H9 (cell line): ENCODE results near the gene MDFIC. TPM values are rescaled to one million over a fixed set of nuclear protein-coding genes. Genes with fewer than 3 reads are reported as not detected.

Experiments
- DNase-seq: peaks from one replicate; pipeline ENCODE4 v3.0.0-alpha.2; 2017
- H2AFZ ChIP-seq: one replicate; pipeline ENCODE4 v1.6.1; 2013; ENCODE audit warnings: mild to moderate bottlenecking, low read length, control low read depth, moderate library complexity
- H2AK5ac ChIP-seq: 2 replicates; pipeline ENCODE4 v1.6.1; 2013; ENCODE audit warnings: low read length, control low read depth, mixed read lengths; ENCODE audit not compliant: insufficient read length
- H2BK120ac ChIP-seq: one replicate; pipeline ENCODE4 v1.6.1; 2013; ENCODE audit warnings: low read depth, mild to moderate bottlenecking, low read length, control low read depth, inconsistent platforms; ENCODE audit not compliant: poor library complexity, severe bottlenecking
- H2BK12ac ChIP-seq: 2 replicates; pipeline ENCODE4 v1.6.1; 2013; ENCODE audit warnings: low read length, control low read depth, mixed read lengths, low read depth; ENCODE audit not compliant: insufficient read length
- H2BK15ac ChIP-seq: 2 replicates; pipeline ENCODE4 v1.6.1; 2013; ENCODE audit warnings: low read depth, low read length, control low read depth
- H2BK20ac ChIP-seq: one replicate; pipeline ENCODE4 v1.6.1; 2013; ENCODE audit warnings: low read depth, mild to moderate bottlenecking, low read length, control low read depth, inconsistent platforms; ENCODE audit not compliant: poor library complexity, severe bottlenecking
- H2BK5ac ChIP-seq: 2 replicates; pipeline ENCODE4 v1.6.1; 2013; ENCODE audit warnings: low read length, control low read depth, mixed read lengths; ENCODE audit not compliant: insufficient read length
- H3K14ac ChIP-seq: 2 replicates; pipeline ENCODE4 v1.6.1; 2013; ENCODE audit warnings: low read length, control low read depth; ENCODE audit not compliant: insufficient read depth
- H3K18ac ChIP-seq: 2 replicates; pipeline ENCODE4 v1.6.1; 2013; ENCODE audit warnings: low read depth, mild to moderate bottlenecking, mixed read lengths, low read length, control low read depth; ENCODE audit not compliant: insufficient read length
- H3K23ac ChIP-seq: 2 replicates; pipeline ENCODE4 v1.6.1; 2013; ENCODE audit warnings: low read length, control low read depth, mixed read lengths, low read depth; ENCODE audit not compliant: insufficient read length
- H3K23me2 ChIP-seq: 2 replicates; pipeline ENCODE4 v1.6.1; 2013; ENCODE audit warnings: low read depth, mild to moderate bottlenecking, mixed read lengths, low read length, control low read depth; ENCODE audit not compliant: insufficient read length, poor library complexity, severe bottlenecking
- H3K27ac ChIP-seq: 2 replicates; pipeline ENCODE4 v1.5.1; 2013; ENCODE audit warnings: low read length, control low read depth, mixed read lengths, low read depth; ENCODE audit not compliant: insufficient read length
- H3K27me3 ChIP-seq: 2 replicates; pipeline ENCODE4 v1.6.1; 2013; ENCODE audit warnings: low read length, control low read depth, inconsistent platforms; ENCODE audit not compliant: insufficient read depth
- H3K4ac ChIP-seq: 2 replicates; pipeline ENCODE4 v1.6.1; 2013; ENCODE audit warnings: low read depth, mild to moderate bottlenecking, control low read depth, inconsistent platforms, low read length, moderate library complexity
- H3K4me1 ChIP-seq: 2 replicates; pipeline ENCODE4 v1.6.1; 2013; ENCODE audit warnings: low read length, control low read depth, inconsistent platforms; ENCODE audit not compliant: insufficient read depth
- H3K4me2 ChIP-seq: 2 replicates; pipeline ENCODE4 v1.6.1; 2013; ENCODE audit warnings: low read length, control low read depth, mixed read lengths; ENCODE audit not compliant: insufficient read length, insufficient read depth
- H3K56ac ChIP-seq: 2 replicates; pipeline ENCODE4 v1.6.1; 2013; ENCODE audit warnings: low read depth, mild to moderate bottlenecking, mixed read lengths, low read length, control low read depth; ENCODE audit not compliant: insufficient read length
- H3K79me1 ChIP-seq: 2 replicates; pipeline ENCODE4 v1.6.1; 2013; ENCODE audit warnings: low read depth, mild to moderate bottlenecking, moderate library complexity, low read length, control low read depth, inconsistent platforms; ENCODE audit not compliant: insufficient read depth, poor library complexity, severe bottlenecking
- H3K79me2 ChIP-seq: 2 replicates; pipeline ENCODE4 v1.6.1; 2013; ENCODE audit warnings: low read length, control low read depth, inconsistent platforms; ENCODE audit not compliant: insufficient read depth
- H3K9ac ChIP-seq: 2 replicates; pipeline ENCODE4 v1.6.1; 2013; ENCODE audit warnings: low read length, control low read depth, mixed read lengths; ENCODE audit not compliant: insufficient read length; ENCODE audit errors: extremely low read depth
- H3K9me3 ChIP-seq: one replicate; pipeline ENCODE4 v1.6.1; 2013; ENCODE audit warnings: low read depth, low read length, inconsistent platforms; ENCODE audit not compliant: control insufficient read depth
- H3T11ph ChIP-seq: one replicate; pipeline ENCODE4 v1.6.1; 2013; ENCODE audit warnings: mild to moderate bottlenecking, low read length, control low read depth, inconsistent platforms
- H4K20me1 ChIP-seq: one replicate; pipeline ENCODE4 v1.6.1; 2013; ENCODE audit not compliant: control insufficient read depth, insufficient read length, insufficient read depth
- H4K5ac ChIP-seq: 2 replicates; pipeline ENCODE4 v1.6.1; 2013; ENCODE audit warnings: low read depth, mild to moderate bottlenecking, mixed read lengths, low read length, control low read depth; ENCODE audit not compliant: insufficient read length
- H4K8ac ChIP-seq: replicated peaks from 2 replicates; pipeline ENCODE4 v1.6.1; 2013; ENCODE audit warnings: low read length, control low read depth, mixed read lengths, low read depth; ENCODE audit not compliant: insufficient read length
- H4K91ac ChIP-seq: 2 replicates; pipeline ENCODE4 v1.6.1; 2013; ENCODE audit warnings: low read depth, mild to moderate bottlenecking, moderate library complexity, mixed read lengths, low read length, control low read depth; ENCODE audit not compliant: insufficient read length
- H3K27ac Mint-ChIP-seq, 3 experiments: 2 replicates in 2 of 3; 3 replicates in 1 of 3; pipeline ENCODE4 v1.8.0; 2020 to 2021; ENCODE audit warnings: mixed read lengths in 3 of 3, mild to moderate bottlenecking in 1 of 3, moderate library complexity in 1 of 3
- H3K27me3 Mint-ChIP-seq: 2 replicates; pipeline ENCODE4 v1.8.0; 2021; ENCODE audit warnings: low read depth, mild to moderate bottlenecking, moderate library complexity, mixed read lengths
- H3K36me3 Mint-ChIP-seq, 3 experiments: 2 replicates in 2 of 3; 3 replicates in 1 of 3; pipeline ENCODE4 v1.8.0; 2020 to 2021; ENCODE audit warnings: low read depth in 3 of 3, mixed read lengths in 3 of 3; ENCODE audit not compliant: insufficient read depth in 1 of 3
- H3K4me1 Mint-ChIP-seq, 2 experiments: 2 replicates each; pipeline ENCODE4 v1.8.0; 2020; ENCODE audit warnings: mixed read lengths in 2 of 2
- H3K4me3 Mint-ChIP-seq, 2 experiments: 2 replicates in 1 of 2; 3 replicates in 1 of 2; pipeline ENCODE4 v1.8.0; 2020 to 2021; ENCODE audit warnings: mild to moderate bottlenecking in 2 of 2, mixed read lengths in 2 of 2, moderate library complexity in 1 of 2
- H3K9me3 Mint-ChIP-seq, 2 experiments: 2 replicates in 1 of 2; 3 replicates in 1 of 2; pipeline ENCODE4 v1.8.0; 2020; ENCODE audit warnings: mild to moderate bottlenecking in 2 of 2, mixed read lengths in 2 of 2, moderate library complexity in 1 of 2
- CTCF ChIP-seq: fragments of 200-600 bp; sonication (generic); conservative IDR thresholded peaks from 3 replicates; pipeline ENCODE4 v1.8.0; 2021; ENCODE audit warnings: antibody characterized with exemption, mild to moderate bottlenecking
- WGBS: extraction: QIAGEN DNeasy Blood & Tissue Kit; methylation state at CpG from one replicate; pipeline ENCODE4 v1.1.7; 2013; ENCODE audit warnings: missing lambda C conversion rate, low lambda C conversion rate, mixed read lengths; ENCODE audit not compliant: insufficient read length; ENCODE audit errors: extremely low coverage; 5-methylcytosine and 5-hydroxymethylcytosine counted together
- total RNA-seq: library from RNA; stranded (reverse); gene quantifications from 2 replicates; pipeline ENCODE4 v1.2.1, GENCODE V29; 2021

The MDFIC gene
- total RNA-seq, 1 experiment from 2014 or later, result 2.0 TPM

GRCh38 chr7:114959931-114960330 is 38.0 kb downstream of the MDFIC start:
- H4K20me1 ChIP-seq, result no peaks in the 10 kb centered on the region
- H2BK20ac ChIP-seq, result no peak overlapping the region
- WGBS, result no CpG with 5 or more reads among the region's 3 CpGs
- no peak for TF ChIP-seq CTCF
- no peak overlapping the region for H3K27ac Mint-ChIP-seq
- H4K91ac ChIP-seq, result no peak overlapping the region
- no peak overlapping the region for H3K18ac ChIP-seq
- no peaks in the 10 kb centered on the region for H3K79me1 ChIP-seq
- H2AK5ac ChIP-seq, result no peak overlapping the region
- peaks cover 5 to 8% of the 10 kb centered on the region in 2 experiments; a peak in 3 of 4 replicates for H3K4me1 Mint-ChIP-seq
- no peak overlapping the region for H3K23ac ChIP-seq
- H2BK12ac ChIP-seq, result no peak overlapping the region
- H3K27me3 Mint-ChIP-seq, result no peaks in the 10 kb centered on the region
- no peak overlapping the region for H2BK120ac ChIP-seq
- no peak overlapping the region for H2BK15ac ChIP-seq
- H3K56ac ChIP-seq, result no peak overlapping the region
- no peak overlapping the region for H3K14ac ChIP-seq
- H3K23me2 ChIP-seq, result no peaks in the 10 kb centered on the region
- no peak overlapping the region for H4K8ac ChIP-seq
- H3K9me3 ChIP-seq, result no peaks in the 10 kb centered on the region
- no peaks in the 10 kb centered on the region for H3K9me3 Mint-ChIP-seq
- H4K5ac ChIP-seq, result no peak overlapping the region
- H3K9ac ChIP-seq, result no peak overlapping the region
- no peak overlapping the region for H2BK5ac ChIP-seq
- no peak overlapping the region for H3K4me3 Mint-ChIP-seq
- no peak overlapping the region for H3K4me2 ChIP-seq
- H3T11ph ChIP-seq, result no peak overlapping the region
- no peaks in the 10 kb centered on the region for H3K27me3 ChIP-seq
- H3K4ac ChIP-seq, result no peak overlapping the region
- H2AFZ ChIP-seq, result no peak overlapping the region
- no peaks in the 10 kb centered on the region for H3K36me3 Mint-ChIP-seq
- no peak overlapping the region for H3K27ac ChIP-seq
- DNase-seq, result no peak
- H3K4me1 ChIP-seq, result no peaks in the 10 kb centered on the region
- no peaks in the 10 kb centered on the region for H3K79me2 ChIP-seq
